ENCODE measurements around the gene TDP1.

Gene TDP1

DNA sequence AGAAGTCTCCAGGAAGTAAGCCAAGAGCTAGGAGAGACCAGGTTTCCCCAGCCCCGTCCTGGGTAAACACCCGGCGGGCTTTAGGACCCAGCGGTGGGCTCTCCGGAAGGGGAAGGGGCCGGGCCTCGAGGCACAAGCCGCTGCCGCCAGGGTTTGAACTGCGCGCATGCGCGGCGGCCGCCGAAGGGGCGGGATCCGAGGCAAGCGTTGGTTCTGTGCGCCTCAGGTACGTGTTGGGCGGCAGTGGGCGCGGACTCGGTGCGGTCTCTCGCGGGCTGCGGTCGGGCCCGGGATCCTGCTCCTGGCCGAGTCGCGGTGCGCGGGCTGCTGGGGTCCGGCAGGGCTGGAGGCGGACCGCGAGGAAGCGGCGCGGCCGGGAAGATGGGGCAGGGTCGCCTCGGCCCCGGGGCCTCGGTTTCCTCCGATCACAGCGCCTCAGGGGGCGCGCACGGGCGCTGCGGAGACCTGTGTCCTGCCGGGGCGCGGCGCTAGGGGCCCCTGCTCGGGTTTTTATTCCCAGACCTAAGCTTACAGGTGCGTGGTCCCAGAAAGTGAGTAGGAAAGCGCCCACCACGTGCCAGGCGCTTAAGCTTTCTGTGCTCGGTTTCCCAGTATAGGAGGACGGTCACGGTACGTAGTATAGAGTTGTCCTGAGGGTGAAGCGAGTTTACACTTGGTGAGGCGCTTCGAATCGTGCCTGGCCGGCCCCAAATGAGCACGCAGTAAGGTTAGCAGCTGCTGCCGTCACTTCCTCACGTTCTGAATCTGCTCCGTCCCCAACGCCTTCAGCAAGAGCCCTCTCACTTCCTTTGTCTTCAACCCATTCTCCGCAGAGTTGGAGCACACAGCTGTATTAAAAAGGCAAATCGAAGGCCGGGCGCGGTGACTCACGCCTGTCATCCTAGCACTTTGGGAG is at the start of gene TDP1:
TSS of gene TDP1 (plus strand) at position 183 of the 916 bp plus-strand sequence. CDS start 7,188 bp downstream, outside the sequence.
- DNase-seq, result peak; percentile 98

DNA sequence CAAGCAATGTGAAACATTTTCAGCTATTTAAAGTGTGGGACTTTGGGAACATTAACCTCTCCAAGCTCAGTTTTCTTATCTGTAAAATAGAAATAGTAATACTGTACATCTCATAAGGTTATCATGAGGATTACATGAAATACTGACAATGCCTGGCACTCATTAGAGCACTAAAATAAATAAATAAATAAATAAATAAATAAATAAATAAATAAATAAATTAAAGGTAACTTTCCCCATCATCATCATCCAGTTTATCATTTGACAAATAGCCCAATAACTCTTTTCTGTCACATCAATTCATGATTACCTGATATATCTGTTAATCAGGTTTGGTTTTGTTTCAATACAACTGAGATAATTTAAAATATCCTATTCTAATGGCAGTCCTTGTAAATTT is 49.7 kb upstream of the TDP1 start:
- DNase-seq, result no peak

DNA sequence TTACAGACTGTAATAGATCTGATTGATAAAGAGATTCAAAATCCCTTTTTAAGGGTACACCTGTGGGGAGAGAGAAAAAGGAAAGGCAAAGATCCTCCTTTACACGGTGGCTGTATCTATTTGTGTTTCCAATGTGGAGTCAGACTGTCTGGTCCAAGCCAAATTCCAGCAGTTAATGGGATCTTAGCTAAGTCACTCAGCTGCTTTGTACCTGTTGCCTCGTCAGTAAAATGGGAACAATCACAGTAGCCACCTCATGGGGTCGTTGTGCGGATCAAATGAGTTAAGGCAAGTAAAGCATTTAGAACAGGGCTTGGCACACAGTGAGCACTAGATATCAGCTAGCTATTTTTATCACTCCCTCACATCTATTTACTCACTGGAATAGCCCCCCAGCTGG is 48.1 kb upstream of the TDP1 start:
- DNase-seq, result no peak

DNA sequence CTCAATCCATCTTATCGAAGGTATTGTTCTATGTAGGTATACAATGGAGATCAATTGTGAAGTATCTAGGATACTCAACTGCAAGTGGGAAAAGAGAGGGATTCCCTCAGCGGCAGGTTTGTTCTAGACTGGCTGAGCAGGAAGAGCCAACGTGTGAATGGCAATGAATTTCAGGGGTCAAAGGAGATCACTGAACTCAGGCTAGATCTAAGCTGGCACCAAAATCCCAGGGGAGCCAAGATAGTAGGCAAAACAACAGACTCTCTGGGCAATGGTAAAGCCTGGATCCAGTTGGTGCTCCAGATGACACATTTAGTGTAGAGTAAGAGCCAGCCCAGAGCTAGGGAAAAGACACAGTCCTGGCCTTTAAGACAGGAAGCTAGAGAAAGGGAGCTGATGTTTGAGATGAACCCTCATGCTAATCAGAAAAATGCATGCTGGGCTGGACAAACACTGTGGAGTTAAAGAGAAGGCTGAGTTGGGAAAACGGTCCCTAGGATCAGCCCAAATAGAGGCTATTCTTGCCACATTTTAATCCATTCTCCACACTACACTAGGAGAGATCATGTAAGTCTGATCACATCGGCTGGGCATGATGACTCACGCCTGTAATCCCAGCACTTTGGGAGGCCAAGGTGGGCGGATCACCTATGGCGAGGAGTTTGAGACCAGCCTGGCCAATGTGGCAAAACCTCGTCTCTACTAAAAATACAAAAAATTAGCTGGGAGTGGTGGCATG is 46.8 kb upstream of the TDP1 start:
- DNase-seq, result no peak

DNA sequence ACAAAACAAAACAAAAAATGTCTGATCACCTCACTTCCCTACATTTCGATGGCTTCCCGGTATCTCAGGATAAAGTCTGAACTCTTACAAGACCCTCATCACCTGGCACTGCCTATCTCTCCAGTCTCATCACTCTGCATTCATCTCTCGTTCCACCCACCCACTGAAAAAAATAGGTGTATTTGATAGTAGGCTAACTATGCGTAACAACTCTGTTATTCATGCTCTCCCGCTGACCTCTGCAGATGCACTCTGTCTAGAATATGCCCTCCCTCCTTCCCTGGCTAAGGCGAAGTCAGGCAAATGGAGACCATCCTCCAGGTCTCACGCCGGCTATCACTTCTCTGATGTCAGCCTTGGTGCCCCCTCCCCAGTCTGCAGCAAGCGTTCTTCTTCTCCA is 46.1 kb upstream of the TDP1 start:
- no peak for DNase-seq

DNA sequence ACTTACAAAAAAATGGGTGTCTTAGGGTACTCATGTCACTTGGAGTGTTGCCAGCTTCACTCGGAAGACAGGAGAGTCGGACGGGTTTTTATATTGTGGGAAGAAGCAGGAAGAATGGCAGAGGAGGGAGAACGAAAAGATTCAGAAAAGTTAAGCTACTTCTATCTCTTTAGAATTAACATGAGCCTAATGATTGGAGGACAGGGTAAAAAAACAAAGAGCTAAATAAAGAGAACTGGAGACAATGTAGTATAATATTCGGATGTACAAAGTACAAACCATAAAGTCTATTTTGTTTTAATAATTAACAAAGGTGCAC is 45.1 kb upstream of the TDP1 start:
- DNase-seq, result no peak

DNA sequence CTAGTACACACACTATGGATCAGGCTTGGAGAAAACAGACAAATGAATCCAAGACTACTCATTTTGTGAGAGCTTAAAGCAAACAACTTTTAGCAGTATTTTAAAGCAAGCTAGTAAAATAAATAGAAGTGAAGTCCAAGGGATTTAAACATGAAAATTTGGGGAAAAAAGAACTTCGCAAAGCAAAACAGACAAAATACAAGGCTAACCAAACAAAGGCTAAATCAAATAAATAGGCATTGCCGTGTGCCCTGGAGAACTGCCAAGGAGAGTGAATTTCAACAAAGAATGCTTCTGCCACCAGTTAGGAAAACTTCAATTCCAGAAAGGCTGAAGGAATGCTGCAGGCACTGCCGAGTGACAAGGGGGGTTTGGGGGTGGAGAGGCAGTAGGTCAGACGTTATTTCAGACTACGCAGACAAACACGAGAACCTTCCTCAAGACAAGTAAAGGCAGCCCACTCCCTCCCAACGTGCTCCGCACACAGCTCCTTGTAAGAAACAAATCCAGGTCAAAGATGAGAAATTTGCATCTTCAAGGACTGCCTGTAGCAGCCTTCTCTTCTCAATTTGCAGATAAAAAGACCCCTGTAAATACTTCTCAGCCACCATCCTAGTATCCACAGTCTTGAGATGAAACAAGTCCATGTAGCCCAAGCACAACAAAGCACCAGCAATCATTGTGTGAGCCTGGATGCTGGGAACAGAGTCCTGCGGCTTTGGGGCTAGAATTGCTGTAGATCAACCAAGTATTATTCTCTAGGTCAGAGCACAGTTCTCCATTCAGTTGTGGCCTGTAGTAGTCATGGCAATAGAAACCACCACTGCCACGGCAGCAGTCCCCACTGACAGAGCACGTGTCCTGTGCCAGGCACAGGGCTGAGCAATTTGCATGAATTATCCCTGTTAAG is 44.5 kb upstream of the TDP1 start:
- DNase-seq, result no peak

DNA sequence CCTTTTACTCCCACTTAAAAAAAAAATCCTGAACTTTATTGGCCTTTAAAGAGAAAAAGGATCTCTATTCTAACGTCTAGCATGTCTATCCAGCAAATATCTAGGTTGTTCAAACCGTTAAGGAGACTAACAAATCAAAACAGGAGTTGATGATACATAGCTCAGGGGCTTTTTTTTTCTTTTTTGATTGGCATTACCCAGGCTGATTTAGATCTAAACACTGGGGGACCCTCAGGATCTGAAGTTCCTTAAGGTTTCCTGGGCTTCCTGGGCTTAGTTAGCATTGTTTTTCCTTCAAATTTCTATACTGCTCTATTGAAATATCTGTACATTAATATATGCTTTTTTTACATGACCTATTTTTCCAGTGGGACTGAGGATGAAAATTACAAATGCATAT is 43.5 kb upstream of the TDP1 start:
- no peak for DNase-seq

DNA sequence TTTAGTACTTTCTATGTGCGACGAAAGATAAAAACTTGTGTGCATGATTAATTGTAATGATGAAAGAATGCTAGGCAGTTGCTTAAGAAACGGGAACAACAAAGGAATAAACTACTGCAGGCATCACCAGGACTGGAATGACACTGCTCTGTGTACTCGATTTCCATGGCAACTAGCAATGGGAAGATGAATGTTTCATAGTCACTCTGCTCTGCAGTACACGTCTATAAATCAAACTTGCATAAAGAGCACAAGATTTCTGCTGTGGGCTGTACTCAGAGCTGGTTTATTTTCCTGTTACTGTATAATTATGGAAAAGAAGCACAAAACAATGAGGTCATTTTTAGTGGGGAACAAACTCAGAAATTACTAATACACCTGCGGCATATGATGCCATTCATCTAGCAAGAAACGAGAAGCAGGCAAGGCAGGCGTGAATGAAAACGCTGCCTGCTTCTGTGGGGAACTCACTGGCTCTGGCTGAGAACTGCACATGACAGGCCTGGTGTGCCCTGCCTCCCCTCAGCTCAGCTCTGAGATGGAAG is 43.0 kb upstream of the TDP1 start:
- no peak for DNase-seq

DNA sequence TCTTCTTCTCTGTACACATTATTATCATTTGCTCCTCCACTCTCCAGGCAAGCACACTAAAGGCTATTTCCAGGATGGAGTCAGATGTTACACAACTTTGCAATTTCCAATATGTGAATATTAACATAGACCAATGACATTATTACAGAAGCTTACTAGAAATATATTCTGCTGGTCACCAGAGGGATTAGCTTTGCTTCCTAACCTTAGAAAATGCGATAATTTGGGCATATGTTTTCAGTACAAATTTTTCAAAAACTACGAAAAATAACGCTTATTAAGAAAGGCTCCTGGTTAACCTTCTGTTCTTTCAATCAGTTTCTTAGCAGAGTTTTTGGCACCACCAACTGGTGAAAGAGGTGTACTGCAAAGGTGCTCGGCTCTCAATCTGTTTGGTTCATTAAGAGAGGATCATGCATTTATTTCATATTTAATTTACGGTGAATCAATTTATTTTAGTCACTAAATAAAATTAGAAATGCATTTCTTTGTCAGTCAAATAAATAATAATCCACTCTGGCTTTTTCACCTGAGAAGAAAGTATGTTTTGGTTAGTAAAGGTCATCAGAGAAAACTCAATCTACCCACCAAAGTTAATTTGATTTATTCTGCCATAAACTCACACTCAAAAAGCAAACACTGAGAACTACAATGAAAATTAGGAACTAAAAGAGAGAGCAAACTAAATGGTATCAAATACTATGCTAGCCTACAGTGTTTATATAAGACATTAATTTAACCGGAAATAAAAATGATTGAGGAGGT is 40.4 kb upstream of the TDP1 start:
- DNase-seq, result peak; percentile 67

DNA sequence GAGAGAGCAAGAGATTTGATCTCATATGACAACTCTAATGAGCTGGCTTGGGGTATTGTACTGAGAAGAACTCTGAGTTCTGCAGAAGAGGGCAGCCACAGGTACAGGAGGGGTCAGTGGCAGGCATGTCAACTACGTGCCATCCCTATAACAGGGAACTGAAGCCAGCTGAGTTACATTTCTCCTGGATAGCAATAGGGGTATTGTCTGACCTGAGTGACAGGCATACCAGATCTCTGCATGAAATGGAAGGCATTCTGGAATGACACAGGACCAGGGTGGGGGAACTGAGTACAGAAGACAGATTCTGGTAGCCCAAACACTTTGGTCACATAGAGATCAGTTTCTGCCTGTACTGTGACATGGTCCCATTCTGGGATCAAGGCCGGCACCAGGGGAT is 37.0 kb upstream of the TDP1 start:
- DNase-seq, result no peak

DNA sequence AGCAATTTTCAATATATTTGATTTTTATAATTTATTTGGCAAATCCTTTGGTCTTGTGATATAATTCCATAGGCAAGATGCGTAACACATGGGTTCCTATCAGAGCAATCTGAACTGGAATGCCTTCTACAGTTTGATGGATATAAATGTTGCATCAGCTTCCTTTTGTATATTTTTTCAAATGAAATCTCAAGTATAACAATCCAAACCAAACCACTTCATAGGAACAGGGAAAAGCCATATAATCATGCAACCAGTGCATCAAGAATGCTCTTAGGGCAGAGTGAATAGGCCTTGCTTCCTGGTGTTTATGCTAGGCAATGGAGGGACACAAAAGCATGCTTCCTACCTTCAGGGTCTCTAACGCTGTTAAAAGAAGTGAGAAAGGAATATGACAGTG is 35.7 kb upstream of the TDP1 start:
- DNase-seq, result no peak

DNA sequence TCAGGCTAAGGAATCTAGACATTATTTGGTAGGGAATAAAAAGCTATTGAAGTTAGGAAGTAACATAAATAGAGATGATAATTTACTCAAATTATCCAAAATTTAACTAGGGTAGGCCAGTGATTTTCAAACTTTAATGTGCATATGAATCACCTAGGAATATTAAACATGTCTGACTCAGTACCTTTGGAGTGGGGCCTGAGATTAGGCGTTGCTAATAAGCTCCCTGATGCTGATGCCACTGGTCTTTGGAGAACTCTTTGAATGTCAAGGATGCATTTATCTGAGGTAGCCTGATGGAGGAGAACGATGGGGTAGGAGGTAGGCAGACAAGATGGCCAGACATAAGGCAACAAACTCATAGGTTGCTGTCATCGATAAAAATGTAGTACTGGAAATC is 34.4 kb upstream of the TDP1 start:
- no peak for DNase-seq

DNA sequence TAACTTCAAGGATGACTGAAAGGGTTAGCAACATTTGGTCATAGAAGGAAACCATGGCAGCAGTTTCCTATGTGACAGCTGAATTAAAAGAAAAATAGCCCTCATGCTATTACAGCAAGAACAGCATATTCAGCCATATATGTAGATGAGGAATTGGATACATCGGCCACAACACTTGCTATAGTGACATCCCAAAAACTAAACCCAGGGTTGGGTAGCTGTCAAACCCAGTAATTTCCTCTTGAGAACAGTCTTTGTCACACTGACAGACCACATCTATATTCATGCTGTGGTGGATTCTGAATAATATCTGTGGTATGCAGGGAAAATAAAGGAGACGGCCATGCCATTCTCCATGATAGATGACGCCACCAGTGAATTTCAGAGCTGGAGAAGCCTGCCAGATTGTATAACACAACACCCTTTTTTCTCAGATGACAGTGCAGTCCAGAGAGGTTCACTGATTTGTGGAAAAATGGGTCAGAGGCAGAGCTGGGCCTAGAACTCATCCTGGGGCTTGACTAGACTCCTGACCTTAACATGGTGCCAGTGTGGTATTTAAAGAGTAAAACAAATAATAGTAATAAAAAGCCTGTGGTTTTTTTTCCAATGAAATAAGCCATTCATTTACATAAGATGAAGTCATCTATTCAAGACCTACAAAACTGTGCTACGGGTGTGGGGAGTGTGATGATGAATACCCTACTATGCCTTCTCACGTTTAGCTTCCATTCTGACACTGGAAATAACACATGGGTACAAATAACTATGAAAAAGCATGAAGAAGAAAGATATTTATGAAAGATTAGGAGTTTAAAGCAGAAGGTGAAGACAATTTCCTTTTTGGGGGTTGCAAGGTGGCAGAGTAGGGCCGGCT is 33.5 kb upstream of the TDP1 start:
- DNase-seq, result no peak

DNA sequence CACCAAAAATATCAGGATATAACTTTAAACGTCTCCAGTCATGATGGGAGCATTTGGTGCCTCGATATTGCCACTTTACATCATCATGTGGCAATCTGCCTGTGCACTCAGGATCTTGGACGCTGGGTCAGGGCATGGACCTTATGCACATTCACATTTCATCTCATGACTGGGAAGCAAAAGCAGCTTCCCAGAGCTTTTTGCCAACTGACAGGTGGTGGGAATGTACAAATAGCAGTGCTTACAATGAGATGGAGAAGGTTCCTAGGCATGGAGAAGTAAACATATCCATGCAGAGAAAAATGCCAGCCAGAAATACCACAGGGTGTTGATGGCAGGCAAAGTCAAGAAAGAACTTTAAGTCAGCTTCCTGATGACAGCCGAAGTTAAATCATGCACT is 31.5 kb upstream of the TDP1 start:
- no peak for DNase-seq

DNA sequence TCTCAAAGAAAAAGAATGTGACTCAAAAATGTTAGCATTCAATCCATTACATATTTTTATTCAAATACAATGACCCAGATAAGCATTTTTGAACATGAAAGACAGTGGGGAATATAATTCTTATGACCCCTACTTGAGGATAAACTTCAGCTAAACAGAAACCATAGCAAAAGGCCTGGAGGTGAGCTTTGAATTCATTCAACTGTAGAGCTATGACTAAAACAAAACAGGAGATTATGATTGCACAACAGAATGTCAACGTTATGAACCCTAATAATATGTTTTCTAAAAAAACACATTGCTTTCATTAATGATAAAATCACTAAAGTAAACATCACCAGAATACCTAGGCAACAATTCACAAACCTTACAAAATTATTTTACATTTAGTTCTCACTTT is 29.0 kb upstream of the TDP1 start:
- DNase-seq, result no peak

DNA sequence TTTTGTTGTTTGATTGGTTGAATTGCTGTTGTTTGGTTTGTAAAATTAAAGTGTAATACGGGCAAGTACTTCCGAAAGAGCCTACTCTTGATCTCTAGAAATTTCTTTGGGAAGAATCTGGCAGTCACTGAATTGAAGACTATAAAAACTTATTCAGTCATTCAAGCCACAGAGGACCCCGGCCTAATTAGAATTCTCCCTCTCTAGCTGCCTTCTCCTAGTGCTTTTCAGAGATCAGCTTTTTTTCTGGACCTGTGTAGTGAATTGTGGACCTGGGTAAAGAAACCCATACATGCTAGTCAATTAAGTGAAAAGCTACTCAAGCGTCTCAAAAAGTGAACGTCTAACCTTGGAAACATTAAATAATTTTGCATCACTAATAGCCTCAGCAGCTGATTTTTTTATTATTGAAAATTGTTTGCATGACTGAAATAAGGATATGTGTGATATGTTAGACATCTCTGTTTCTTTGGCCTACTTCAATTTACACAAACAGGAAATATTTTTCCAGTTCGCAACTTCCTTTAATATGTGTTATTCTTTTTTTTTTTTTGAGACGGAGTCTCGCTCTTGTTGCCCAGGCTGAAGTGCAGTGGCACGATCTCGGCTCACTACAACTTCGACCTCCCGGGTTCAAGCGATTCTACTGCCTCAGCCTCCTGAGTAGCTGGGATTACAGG is 28.4 kb upstream of the TDP1 start:
- no peak for DNase-seq

DNA sequence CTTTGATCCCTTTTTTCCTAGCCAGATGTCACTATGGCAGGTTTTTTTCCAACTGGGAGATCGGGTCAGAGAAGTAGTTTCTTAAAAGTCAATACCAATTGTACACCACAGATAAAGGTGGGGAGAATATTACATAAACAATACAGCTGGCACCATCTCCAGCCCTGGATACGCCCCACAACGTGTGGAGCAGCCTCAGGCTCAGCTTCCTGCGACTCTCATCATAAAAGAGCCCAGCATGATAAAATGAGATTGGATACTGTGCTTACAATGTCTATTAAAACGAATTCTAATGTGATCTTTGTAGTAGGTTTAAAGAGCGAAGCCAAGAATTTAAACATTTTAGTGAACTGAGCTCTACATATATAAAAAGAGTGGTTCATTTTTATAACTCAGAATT is 22.7 kb upstream of the TDP1 start:
- no peak for DNase-seq

DNA sequence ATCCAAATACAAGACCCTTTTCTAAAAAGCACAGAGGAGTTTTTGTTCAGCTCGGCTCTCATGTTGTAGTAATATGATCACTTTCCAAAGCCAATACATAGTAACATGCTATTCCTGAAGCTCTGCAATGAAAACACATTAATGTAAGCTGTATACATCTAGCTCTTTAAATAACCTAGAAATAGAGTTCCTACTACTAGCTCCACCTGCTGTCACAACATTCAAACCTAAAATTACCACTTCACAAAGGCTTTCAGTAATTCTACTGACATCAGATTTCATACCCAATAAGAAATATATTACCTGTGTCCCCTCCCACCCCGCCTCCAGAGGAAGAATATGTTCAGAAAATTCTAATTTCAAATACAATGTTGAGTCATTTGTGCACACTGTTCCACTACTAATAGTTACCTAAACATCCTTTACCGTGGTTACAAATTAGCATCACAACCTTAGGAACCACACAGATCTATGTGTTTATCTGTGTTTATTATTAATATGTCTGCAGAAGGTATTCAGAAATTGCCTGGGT is 19.0 kb upstream of the TDP1 start:
- DNase-seq, result no peak

DNA sequence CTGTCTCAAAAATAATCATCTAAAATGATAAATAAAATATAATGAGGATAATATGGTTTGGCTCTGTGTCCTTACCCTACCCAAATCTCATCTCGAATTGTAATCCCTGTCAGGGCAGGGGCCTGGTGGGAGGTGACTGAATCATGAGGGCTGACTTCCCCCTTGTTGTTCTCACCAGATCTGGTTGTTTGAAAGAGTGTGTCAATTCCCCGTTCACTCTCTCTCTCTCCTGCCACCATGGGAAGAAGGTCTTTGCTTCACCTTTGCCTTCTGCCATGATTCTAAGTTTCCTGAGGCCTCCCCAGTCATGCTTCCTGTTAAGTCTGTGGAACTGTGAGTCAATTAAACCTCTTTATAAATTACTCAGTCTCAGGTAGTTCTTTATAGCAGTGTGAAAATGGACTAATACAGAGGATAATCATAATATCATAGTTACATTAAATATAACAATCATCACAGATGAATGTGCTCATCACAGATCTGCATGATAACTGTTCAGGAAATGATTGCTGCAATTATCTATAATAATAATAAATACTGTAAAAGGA is 13.8 kb upstream of the TDP1 start:
- no peak for DNase-seq

Data from activated CD8-positive, alpha-beta memory T cell treated with anti-CD3 and anti-CD28 coated beads, Interleukin-2, amount 50 U/mL, for 48 hours (primary cell).